CD4-positive, alpha-beta T cell treated with Interleukin-17A for 4 hours (primary cell): Measurements from ENCODE around the gene EEF1AKMT3.

Experiments used
- DNase-seq: peaks from one replicate; pipeline ENCODE4 v3.0.0-alpha.2; 2020; ENCODE audit warnings: mixed read lengths

EEF1AKMT3 gene

DNA sequence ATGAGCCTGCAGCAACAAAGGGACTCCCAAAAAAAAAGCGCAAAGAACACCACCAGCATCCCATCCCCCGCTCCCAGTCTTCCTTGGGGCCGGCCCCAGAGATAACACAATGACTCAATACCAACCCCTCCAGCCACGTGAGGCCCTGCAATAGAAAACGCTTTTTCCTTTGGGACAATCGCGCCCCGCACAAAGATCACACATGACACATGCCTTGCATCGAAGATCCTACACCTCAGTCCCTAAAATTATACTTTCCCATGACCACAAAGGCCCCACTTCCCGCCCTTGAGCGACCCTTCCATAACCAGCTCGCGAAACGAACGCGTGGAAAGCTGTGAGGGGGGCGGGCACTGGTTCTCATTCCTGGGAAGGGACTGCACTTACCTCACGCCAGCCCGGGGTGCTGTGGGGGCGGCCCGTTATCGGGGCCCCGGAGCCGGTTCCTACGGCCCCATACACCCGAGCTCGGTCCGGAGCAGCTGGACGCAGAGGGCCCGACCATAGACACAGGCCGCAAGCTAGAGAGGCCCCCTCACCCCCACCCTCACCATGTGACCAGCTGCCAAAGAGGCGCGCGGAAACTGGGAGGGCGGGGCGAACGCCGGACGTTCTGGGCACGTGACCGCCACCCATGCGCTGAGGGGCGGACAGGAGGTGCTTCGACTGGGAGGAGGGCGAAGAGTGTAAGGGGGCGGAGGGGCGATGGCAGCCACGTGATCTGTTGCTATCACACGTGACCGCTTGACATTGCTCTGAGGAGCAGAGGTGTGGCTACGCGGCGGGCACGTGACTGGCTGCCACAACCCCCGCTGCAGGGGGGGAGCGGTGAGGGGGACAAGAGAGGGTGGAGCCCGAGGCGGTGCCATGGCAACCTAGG is 20.4 kb upstream of the EEF1AKMT3 start, which contains the start of gene CDK4:
Gene CDK4, minus strand, starts transcription at position 523 of the 880 bp plus-strand sequence. CDS start 593 bp downstream, outside the sequence.
- DNase-seq: peak; percentile 98

DNA sequence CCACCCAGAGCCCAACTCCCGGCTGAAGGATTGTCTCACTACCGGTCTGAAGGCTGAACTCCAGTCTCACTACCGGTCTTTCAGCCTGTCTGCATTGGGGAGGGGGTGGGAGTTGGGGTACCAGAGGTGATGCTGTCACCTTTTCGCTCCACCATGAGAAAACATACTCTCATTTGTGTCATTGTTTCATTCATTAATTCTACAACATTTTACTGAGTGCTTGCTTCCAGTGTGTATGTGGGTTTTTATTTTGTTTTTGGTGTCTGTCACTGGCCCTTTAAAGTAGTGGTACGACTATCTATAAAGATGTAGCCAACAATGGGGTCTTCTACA is 19.8 kb upstream of the EEF1AKMT3 start:
- no peak for DNase-seq

DNA sequence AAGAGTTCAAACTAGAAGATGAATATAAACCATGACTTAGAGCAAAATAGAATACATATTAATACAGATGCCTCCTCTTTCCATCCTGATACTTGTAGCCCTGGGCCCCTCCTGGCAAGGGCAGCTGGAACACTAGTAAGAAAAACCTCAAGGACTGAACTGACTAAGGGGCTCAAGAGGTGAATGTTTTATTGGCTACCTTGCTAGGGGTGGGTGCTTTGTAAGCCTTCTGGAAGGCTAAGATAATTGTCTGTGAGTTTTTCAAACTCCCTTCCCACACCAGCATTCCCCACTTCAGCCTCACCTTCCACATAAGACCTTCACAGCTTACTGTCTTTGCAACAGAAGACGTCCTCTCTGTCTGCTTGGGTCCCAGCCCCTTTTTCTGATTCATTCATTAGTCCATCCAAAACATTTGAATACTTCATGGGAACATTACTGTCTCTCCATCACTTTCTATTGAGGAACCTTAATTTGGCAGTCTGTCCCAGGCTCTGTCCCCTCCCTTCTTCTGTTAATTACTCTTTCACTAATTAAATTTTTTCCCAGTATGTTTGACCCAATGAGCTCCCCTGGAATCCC is 18.6 kb upstream of the EEF1AKMT3 start:
- no peak for DNase-seq

DNA sequence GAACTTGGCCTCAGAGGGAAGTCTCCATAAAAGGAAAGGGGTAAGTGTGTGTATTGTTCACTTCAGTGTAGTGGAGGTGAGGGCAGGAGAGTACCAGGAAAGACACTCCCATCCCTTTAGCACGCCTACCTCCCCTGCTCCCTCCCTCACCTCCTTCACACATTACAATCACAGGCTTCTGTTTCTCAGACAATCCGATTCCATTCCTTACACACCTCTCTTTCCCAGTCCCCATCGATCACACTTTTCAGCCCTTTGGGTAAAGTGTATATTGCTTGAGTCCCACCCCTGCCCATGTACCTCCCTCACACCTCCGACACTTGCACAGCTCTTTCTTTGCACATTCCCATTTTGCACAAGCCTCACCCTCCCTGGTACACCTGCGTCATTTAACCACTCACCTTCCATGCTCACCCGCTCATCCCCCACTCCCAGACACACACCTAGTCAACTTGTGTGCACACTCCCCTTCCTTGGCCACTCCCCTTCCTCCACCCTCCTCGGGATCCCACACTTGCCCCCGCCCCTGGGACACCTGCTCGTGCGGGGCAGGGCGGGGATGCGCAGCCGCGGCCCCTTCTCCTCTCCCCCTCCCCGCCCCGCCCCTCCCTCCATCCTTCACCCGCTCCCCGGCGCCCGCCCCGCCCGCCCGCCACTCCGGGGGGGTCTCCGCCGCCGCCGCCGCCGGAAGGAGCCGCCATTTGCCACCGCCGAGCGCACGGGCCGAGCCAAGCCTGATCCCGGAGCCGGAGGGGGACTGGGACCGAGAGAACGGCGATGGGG is 17.8 kb upstream of the EEF1AKMT3 start, which contains the start of gene MARCHF9:
Gene MARCHF9, plus strand, starts transcription at position 693 of the 783 bp plus-strand sequence. CDS start 426 bp downstream, outside the sequence.
- peak; percentile 96 for DNase-seq

DNA sequence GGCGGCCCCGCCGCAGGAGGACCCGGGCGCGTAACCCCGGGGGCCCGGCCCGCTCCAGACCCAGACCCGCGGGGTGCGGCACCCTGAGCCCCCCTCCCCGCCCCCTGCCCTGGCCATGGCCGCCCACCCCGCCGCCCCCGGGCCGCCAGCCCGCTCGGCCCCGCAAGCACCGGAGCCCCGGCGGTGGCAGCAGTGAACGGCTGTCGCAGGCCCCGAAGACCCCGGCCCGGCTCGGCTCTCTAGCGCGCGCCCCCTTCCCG is 17.3 kb upstream of the EEF1AKMT3 start:
- DNase-seq: no peak

DNA sequence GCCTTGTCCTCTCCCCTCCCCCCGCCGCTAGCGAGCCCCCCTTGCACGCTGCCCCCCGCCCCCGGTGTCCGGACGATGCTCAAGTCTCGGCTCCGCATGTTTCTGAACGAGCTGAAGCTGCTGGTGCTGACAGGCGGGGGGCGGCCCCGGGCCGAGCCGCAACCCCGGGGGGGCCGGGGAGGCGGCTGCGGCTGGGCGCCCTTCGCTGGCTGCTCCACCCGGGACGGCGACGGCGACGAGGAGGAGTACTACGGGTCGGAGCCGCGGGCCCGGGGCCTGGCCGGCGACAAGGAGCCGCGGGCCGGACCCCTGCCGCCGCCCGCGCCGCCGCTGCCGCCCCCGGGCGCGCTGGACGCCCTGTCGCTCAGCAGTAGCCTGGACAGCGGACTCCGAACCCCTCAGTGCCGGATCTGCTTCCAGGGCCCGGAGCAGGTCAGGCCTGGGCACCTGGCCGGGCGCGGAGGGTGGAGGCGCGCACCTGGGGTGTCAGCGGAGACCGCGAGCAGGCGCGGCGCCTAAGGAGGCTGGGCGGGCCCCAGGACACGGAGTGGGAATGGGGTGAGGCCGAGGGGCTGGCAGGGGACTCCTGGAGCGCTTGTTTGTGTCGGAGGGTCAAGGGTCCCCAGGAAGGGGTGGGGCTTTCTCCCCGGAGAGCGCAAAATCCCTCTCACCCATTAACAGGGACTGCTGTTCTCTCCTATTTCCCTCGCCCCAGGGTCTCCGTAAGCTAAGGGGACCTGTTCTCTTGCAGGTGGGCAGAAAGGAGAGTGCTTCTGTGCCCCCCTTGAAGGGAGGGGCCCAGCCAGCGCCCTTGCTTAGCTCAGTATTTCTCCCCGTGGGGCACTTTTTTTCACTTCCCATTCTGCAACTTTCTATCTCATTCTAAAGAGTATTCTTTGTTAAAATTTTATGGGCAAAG is 16.7 kb upstream of the EEF1AKMT3 start:
- DNase-seq: peak; percentile 56

DNA sequence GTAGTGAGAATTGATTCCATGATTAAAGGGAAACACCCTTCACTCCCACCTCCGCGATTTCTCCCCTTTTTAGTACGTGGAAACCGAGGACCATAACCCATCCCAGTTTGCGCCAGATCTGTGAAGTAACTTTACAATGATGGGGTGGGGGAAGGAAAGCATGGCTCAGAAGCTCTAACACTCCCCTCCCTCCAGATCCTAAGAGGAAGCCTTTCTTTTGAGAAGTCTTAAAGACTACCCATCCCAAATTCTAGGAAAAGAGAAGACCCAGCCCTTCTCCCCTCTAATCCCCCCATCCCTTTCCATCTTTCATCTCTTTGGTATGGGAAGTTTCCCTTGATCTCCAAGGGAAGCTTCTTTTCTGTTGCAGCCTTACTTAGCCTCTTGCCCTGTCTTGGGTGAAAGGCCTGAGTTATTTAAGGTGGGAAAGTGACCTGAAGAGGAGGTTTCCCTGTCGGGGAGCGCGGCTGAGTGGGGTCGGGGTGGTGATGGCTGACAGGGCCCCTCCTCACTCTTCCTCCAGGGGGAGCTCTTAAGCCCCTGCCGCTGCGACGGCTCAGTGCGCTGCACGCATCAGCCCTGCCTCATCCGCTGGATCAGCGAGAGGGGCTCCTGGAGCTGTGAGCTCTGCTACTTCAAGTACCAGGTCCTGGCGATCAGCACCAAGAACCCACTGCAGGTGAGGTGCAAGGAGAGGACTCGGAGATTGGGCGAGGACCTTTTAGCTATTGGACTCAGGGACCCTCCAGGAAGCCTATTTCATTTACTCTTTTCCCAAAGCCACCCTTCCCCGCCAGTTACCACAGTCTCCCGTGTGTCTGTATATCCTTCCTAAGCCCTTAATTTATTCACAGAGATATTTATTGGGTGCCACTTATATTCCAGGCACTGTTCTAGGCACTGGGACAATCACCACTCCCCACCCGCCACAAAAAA is 15.7 kb upstream of the EEF1AKMT3 start:
- peak; percentile 79 for DNase-seq

DNA sequence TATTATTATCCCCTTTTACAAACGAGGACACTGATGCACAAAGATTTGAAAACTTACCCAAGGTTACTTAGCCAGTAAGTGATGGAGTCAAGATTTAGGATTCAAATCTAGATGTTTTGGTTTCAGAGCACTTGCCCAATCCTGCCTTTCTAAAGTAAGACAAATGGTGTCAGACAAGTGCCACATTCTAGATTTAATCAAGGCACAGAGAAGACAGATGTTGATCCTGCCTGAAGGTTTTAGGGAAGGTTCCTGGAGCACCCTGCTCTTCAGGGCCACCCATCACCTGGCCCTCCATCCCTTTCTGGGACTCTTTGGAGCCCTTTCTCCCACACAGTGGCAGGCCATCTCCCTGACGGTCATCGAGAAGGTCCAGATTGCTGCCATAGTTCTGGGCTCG is 14.6 kb upstream of the EEF1AKMT3 start:
- DNase-seq: no peak

DNA sequence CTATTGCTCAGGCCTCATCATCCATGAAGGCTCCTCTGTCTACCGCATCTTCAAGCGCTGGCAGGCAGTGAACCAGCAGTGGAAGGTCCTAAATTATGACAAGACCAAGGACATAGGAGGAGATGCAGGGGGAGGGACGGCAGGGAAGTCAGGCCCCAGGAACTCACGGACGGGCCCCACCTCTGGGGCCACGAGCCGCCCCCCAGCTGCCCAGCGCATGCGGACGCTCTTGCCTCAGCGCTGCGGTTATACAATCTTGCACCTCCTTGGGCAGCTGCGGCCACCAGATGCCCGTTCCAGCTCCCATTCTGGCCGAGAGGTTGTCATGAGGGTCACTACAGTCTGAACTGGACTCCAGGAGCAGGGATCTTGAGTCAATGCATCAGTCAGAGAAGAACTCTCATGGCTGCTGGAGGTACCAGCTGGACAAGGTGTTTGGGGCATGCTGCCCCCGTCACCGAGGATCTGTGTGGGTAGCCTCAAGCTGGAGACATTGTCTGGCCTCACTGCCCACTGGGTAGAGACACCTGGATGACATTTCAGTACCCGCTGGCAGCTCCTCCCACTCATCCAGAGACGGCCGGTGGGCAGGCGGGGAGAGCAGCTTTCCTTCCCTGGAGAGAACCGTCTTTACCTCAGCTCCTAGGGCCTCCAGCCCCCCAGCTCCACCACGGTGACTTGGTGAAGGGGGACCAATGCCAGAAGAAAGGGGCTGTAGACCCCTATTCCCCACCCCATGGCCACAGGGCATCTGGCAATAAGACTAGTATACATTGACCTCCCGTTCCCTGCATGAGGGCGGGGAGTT is 13.7 kb upstream of the EEF1AKMT3 start:
- no peak for DNase-seq

DNA sequence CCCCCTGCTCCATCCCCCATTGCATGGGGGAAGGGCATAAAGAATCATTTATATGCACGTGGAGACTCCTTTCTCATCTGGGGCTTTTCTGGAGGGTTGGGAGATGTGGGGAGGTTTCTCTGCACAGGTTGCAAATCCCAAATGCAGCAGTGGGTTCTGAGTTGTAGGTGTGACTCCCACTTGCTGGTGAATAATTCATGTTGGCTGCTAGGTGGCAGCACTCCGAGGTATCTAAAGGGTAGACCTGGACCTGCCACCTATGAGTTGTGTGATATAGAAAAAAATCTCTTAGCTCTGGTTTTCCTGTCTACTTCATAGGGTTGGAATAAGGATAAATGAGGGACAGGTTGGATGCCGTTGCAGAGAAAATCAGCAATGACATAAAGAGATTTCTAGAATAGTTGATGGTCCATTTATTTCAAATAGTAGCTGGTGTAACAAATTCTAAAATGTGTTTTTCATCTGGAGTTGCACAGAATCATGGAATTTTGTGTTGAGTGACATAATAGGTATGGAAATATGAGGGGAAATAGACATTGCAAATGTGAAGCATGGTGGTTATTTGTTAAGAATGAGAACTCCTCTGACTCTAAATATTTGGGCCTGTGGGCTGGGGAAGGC is 12.9 kb upstream of the EEF1AKMT3 start:
- DNase-seq: peak; percentile 62

DNA sequence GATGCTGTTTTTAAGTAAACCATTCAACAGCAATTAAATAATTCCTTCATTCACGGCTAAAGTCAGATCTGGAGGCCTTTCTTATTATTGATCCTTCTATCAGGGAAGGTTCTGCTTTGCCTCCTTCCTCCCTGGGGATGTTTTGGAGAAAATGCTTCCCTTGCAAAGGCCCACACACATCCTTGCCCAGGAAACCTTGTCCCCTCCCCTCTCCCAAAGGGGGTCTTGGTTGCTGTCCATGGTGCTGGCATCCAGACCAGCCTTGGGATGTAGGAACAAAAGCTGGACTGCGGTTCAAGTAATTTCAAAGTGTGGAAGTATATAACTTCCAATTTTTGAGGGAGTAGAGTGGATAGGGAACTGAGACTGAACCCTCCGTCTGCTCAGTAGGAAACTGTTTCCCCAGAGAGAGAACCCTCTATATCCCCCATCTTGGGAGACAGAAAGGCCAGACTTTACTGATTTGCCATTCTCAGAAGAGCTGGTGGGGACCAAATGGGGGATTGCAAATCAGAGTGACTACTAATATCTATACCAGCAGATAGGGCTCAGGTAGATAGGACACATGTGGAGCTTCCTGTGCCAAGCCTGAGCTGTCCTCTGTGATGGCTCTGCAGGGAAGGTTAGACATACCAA is 11.9 kb upstream of the EEF1AKMT3 start:
- no peak for DNase-seq

DNA sequence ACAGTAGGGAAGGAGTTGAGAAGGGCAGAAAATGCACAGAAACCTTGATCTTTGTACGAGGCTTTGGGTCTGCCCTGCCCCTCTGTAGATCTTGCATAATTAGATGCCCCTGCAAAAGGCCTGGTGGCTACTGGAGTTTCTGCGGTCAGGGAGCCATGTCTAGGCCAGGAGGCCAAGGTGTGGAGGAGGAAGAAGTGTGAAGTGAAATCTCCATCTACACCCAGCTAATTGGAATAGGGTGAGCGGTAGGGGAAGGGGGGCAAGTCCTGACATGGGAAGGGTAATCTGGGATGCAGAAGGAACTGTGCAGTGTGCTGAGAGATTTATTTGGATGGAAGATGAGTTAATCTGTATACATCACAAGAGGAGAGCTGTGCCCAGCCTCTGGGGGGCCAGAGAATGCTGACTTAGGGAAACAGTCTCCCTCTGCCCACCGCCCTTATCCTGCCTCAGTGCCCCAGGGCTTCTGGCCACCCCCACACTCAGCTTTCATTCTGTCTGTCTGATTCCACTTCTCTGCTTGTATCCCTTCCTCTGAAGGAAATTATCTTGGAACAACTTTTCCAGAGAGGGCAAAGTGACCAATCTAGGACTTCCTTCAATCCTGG is 10.9 kb upstream of the EEF1AKMT3 start:
- no peak for DNase-seq

DNA sequence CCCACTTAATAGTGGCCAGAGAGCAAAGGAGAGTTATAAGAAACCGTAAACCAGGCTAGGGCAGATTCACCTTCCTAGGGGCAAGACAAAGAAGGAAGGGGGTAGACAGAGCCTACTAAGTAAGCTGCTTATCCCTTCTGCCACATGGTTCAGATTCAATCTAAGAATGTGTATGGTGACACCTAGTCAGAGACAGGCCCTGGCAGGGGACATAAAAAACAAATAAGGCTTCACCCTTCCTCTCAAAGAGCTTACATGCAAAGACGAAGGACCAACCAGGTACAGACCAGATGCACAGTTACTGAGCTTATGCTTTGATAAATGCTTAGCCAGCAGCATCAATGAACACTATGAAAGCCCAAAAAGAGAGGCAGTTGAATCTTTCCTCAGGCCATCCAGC is 10.0 kb upstream of the EEF1AKMT3 start:
- DNase-seq: no peak

DNA sequence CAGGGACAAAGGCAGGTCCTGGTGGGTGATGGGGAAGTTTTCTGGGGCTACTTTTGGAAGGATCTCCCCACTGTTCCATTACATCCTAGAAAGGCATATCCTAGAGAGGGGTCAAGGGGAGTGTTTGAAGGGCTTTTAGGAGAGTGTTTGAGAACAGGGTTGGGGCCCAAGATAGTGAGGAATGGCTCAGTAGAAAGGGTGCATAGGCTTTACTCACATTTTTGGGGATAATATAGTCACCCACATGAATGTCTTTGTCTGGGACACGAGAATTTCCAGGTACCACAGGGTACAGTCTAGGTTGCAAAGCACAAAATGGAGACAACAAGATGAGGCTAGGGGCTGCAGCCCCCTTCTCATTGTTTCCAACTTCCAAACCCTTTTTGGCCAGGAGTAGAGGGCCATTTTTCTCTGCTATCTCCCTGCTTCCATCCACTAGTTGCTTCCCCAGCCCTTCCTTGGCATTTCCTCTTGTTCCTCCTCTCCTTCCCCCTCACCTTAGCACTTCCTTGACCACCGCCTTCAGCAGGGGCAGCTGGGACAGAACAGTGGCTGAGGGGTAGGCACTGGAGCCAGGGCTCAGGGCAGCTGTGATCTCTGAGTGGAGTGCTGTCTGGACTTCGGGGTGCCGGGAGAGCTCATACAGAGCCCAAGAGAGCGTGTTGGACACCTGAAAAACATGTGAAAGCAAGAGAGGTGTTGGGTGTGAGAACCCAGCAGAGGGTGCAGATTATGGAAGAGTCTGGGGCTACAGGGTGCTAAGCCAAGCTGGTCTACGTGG is 8.3 kb upstream of the EEF1AKMT3 start:
- DNase-seq: no peak

DNA sequence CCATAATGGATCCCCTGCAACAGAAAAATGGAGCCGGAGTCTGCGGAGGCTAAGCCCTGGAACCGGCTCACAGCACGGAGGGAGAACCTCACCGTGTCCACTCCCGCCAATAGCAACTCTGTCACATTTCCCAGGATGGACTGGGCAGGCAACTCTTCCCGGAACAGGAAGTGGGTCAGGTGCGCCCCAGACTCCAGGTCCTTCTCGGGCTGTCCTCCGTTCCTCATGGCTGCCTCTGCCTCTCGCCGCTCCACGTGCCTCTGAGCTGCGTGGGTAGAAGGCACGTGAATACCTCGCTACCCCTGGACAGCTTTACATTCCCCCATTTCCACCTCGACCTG is 7.8 kb upstream of the EEF1AKMT3 start:
- no peak for DNase-seq

DNA sequence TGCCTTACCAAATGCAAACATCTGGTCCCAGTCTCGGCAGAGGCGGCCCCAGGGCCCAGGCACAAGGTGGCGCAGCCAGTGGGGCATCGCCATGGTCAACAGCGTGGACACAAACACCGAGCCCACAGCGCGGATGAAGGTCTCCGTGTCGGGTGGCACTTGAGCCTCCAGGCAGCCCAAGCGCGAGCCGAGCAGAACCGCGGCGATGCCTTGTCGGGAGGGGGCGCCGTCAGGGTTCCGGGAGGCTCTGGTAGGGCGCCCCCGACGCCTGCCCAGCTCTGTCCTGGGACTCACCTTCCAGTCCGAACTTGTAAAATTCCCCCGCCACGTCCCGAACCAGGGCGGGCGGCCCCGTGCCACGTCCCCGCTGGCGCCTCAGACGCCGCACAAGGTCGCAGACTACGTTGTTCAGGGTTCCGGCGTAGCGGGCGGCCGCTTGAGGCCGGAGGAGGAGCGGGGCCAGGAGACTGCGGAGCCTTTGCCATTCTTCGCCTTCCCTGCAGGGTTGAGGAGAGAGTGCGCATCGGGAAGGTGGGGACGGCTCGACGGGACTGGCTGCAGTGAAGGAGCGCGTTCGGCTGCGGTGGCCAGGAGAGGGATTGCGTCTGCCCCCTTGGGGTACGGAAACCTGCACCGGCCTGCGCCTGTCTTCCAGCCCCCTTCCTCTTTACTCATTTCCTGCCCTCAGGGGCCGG is 7.3 kb upstream of the EEF1AKMT3 start:
- DNase-seq: peak; percentile 72

DNA sequence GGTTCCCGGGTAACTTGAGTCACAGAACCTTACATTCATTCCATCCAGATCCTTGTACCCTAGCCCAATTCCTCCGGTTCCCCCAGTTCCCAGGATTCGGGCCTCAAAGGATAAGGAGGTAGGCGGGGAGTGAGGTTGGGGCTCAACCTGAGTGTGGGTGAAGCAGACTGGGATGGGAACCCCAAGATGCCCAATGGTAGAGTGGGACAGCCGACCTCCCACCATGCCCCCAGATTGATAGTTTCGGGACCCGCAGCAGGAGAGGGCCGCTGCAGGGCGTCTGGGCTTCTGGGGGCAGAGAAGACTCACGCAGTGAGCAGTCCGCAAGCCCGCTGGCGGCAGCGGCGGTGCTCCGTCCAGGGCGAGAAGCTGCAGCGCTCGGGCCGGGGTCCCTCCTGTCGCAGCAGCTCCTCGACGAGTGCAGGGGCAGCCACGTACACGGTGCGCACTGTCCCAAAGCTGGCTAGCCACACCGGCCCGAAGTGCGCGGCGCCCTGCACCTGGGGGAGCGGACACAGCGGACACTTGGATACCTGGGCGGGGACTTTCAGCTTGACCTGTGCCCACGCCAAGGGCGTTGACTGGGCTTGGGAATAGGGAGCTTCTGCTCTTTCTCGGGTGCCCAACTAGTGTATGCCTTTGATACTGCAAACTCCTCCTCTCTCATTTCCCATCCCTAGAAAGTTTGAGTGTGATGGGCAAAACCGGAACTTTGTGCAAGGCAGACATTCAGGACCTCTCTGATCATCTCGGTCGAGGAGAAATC is 6.5 kb upstream of the EEF1AKMT3 start:
- no peak for DNase-seq
